Measurements from ENCODE around the gene RAB3GAP2.
"Not testable (repeated sequence)": the region's sequence is repeated elsewhere in the genome, so short reads cannot be mapped to it uniquely, and the experiment has no call there.

The RAB3GAP2 gene, protein sequence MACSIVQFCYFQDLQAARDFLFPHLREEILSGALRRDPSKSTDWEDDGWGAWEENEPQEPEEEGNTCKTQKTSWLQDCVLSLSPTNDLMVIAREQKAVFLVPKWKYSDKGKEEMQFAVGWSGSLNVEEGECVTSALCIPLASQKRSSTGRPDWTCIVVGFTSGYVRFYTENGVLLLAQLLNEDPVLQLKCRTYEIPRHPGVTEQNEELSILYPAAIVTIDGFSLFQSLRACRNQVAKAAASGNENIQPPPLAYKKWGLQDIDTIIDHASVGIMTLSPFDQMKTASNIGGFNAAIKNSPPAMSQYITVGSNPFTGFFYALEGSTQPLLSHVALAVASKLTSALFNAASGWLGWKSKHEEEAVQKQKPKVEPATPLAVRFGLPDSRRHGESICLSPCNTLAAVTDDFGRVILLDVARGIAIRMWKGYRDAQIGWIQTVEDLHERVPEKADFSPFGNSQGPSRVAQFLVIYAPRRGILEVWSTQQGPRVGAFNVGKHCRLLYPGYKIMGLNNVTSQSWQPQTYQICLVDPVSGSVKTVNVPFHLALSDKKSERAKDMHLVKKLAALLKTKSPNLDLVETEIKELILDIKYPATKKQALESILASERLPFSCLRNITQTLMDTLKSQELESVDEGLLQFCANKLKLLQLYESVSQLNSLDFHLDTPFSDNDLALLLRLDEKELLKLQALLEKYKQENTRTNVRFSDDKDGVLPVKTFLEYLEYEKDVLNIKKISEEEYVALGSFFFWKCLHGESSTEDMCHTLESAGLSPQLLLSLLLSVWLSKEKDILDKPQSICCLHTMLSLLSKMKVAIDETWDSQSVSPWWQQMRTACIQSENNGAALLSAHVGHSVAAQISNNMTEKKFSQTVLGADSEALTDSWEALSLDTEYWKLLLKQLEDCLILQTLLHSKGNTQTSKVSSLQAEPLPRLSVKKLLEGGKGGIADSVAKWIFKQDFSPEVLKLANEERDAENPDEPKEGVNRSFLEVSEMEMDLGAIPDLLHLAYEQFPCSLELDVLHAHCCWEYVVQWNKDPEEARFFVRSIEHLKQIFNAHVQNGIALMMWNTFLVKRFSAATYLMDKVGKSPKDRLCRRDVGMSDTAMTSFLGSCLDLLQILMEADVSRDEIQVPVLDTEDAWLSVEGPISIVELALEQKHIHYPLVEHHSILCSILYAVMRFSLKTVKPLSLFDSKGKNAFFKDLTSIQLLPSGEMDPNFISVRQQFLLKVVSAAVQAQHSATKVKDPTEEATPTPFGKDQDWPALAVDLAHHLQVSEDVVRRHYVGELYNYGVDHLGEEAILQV (N-terminal part only)

DNA sequence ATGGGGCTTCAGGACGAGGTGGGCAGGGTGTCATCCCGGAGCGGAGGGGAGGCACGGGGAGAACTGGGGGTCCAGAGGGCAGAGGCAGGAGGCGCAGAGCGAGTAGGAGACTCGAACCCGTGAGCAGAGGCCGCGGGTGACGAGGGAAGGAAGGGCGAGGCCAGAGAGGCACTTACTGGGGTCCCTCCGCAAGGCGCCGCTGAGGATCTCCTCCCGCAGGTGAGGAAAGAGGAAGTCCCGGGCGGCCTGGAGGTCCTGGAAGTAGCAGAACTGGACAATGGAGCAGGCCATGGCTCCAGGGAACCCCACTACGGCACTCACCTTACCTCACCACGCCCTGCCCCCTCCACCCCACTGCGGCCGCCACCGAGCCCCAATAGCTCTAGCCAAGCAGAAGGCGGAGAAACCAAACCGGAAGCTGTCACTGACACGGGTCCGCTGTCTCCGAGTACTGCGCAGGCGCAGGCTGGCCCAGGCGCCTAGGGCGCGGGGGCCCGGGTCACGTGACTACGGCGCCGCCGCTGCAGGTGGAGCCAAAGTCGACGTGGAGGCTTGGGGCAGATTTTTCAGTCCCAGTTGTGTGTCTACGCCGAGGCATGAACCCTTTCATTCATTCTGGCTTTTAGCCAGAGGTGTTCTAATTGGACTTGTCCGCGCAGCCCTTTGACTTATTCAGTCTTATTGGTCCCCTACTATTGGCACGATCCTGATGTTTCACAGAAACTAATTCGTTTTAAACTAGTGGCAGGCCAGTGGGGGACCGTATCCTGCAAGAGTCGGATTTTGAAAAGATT is at the start of gene RAB3GAP2:
Gene RAB3GAP2, minus strand, starts transcription at position 407 of the 794 bp plus-strand sequence. Its CDS starts 116 bp downstream, at position 291.
- DNase-seq (ENCODE audit: low spot score), result peak; percentile 99

GRCh38 chr1:220321758-220322157 is 49.5 kb upstream of the RAB3GAP2 start:
- DNase-seq (ENCODE audit: low spot score), result no peak

GRCh38 chr1:220320709-220321108 is 48.5 kb upstream of the RAB3GAP2 start:
- DNase-seq (ENCODE audit: low spot score), result no peak

- DNase-seq (ENCODE audit: low spot score), result no peak
Measured at GRCh38 chr1:220318673-220319072, 46.4 kb upstream of the RAB3GAP2 start.

DNA sequence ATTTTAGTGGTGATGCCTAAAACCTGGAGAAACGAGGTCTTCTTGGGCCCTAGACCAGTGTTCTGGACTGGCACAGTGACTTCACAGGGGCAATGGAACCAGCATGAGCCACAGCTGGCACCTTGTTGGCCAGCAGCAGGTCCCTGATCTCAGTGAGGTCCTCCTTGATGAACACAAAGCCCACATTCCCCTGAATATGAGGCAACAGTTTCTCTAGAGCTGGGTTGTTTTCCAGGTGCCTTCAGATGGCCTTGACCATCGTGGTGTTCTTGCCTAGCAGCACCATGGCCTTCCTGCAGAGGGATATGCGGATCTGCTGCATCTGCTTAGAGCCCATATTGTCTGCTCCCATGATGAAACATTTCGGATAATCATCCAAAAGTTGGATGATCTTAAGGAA is 44.9 kb upstream of the RAB3GAP2 start:
- DNase-seq (ENCODE audit: low spot score), result no peak

GRCh38 chr1:220316305-220316704 is 44.1 kb upstream of the RAB3GAP2 start:
- no peak for DNase-seq (ENCODE audit: low spot score)

GRCh38 chr1:220315070-220315839 is 43.0 kb upstream of the RAB3GAP2 start:
- no peak for DNase-seq (ENCODE audit: low spot score)

GRCh38 chr1:220313576-220313975 is 41.3 kb upstream of the RAB3GAP2 start:
- no peak for DNase-seq (ENCODE audit: low spot score)

DNA sequence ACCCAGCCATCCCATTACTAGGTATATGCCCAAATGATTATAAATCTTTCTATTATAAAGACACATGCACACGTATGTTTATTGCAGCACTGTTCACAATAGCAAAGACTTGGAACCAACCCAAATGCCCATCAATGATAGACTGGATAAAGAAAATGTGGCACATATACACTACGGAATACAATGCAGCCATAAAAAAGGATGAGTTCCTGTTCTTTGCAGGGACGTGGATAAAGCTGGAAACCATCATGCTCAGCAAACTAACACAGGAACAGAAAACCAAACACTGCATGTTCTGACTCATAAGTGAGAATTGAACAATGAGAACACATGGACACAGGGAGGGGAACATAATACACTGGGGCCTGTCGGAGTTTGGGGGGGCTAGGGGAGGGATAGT is 37.9 kb upstream of the RAB3GAP2 start:
- DNase-seq (ENCODE audit: low spot score), result not testable (repeated sequence)

GRCh38 chr1:220307607-220308006 is 35.4 kb upstream of the RAB3GAP2 start:
- peak; percentile 51 for DNase-seq (ENCODE audit: low spot score)

DNA sequence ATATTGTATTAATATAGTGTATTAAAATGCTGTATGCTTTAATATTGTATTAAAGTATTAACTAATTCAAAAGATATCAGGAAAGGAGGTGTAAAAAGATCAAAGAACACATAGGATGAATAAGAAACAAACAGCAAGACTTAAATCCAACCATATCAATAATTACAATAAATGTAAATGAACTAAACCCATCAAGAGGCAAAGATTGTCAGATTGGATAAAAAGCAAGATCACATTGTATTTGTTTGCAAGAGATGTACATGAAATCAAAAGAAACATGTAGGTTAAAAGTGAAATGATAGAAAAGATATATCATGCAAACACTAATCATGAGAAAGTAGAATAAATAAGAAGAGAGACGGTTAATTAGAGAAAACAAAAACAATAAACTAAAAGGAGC is 34.1 kb upstream of the RAB3GAP2 start:
- no peak for DNase-seq (ENCODE audit: low spot score)

DNA sequence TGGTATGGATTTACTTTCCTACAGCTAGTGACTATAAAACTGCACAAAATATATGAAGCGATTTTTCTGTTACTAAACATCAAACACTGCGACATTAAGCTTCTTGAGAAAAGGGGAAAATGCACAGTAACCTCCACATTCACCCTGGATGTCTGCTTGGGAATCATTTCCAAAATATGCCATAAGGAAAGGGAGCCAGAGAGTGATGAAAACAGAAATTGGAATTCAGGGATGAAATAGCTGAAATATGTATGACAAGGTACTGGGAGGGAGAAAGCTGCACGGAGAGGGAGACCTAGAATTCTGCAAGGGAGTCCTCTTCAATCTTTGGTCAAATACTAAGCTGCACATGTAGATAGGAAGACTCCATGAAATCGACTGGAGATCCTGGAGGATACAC is 31.6 kb upstream of the RAB3GAP2 start:
- peak; percentile 25 for DNase-seq (ENCODE audit: low spot score)

DNA sequence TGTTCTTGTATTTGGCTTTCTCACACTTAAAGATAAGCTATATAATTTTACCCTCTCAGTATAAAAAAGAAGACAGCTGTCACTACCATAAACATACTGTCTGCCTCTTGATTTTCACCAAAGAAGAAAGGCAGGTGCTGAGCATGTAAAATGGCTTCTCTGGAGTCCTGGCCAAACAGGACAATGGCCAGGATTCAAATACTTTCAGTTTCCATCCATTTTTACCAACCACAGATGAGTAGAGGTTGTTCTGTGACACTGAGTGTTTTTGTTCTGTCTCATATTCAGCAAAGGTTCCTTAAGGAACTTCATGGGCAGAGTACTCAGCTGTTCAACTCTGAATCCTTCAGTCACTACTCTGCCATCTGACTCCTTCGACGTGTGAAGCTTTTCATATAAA is 29.4 kb upstream of the RAB3GAP2 start:
- DNase-seq (ENCODE audit: low spot score), result no peak

DNA sequence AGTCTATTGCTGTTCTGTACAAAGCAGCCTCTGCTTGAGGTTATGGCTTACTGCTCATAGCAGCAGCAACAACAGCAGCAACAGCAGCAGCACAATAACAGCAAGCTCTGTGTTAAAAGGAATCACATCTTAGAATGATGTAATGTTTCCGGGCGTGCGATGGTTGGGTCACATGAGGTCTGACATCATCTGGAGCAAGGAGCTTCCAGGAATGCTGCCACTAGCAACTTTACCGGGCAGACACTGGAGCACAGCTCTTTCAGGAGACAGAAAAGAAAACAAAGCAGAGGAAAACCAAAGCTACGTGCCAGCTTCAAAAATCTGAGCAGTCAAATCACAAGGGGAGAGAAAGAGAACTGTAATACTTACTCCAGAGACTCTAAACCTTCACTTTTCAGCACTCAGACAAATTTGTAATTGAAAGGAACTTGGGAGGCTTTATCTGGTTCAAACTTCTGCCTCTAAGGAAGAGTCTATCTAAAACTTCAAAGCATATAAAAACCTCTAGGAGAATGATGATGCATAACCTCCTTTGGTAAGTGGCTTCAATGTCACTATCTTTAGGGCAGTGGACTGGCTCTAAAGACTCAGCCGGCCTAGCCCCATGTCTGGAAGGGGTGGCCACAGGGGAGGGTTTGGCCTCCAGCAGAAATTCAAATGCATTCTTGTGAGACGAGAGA is 28.3 kb upstream of the RAB3GAP2 start:
- peak; percentile 87 for DNase-seq (ENCODE audit: low spot score)

DNA sequence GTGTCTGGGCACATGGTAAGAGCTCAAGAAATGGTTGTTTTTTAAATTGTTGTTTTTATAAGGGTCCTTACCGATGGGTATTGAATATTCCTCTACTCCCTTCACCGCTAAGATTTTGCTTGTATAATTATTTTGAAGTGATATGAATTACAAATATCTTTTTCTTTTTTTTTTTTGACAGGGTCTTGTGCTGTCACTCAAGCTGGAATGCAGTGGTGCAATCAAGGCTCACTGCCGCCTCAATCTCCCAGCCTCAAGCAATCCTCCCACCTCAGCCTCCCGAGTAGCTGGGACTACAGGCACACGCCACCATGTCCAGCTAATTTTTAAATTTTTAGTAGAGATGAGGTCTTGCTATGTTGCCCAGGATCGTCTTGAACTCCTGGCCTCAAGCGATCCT is 27.1 kb upstream of the RAB3GAP2 start:
- DNase-seq (ENCODE audit: low spot score), result no peak

- DNase-seq (ENCODE audit: low spot score), result no peak
Measured at GRCh38 chr1:220298470-220299205, 26.4 kb upstream of the RAB3GAP2 start.

DNA sequence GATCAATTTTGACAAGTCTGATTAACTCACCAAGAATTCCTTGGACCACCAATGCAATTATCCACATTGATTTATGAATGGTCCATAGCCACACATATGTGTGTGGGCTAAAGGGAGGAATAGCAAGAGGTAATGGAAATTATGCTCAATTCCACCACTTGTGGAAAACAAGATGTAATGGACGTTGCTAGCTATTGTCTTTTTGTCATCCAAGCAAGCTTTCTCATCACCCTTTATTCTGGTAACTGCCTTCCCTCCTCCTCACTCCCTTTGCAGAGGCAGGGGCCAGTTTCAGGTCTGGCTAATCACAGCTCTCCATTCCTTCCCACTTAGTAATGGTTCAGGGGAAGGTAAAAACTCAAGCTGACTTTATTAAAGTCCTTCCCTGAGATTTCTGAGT is 24.7 kb upstream of the RAB3GAP2 start:
- DNase-seq (ENCODE audit: low spot score), result peak; percentile 16

DNA sequence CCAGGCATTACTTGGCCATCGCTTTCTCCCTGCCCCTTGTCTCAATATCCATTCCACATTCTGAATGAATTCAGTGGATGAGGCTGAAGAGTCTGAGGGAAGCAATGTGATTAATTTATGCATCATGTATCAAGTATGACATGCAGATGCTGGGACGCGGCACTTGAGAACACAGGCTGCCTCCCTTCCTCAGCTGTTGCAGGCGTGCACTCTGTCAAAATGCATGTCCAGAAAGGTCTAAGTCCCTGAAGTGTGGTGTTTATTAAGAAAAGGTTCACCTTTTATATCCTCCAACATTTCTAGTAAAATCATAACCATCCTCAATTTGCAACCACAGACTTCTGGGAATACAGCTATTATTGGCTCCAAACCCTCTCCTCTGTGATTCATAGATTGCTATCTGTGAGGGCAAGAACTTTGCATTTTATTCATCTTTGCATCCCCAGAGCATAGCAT is 22.6 kb upstream of the RAB3GAP2 start:
- peak; percentile 69 for DNase-seq (ENCODE audit: low spot score)

DNA sequence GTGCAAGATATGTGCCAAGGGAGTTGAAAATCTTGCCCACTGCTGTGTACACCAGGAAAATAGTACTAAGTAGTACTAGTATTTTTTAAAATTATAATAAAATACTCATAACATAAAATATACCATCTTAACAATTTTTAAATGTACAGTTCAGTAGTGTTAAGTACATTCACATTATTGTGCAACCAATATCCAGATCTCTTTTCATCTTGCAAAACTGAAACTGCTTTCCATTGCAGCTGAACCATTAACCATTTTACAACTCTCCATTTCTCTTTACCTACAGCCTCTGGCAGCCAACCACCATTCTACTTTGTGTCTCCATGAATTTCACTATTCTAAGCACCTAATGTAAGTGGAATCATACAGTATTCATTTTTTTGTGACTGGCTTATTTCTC is 19.3 kb upstream of the RAB3GAP2 start:
- no peak for DNase-seq (ENCODE audit: low spot score)

Data from GM03348 (cell line).